ENCODE measurements around the gene USP47.
A peak's percentile ranks its signal among the peaks of the same experiment; 100 is the strongest.

The USP47 gene

GRCh38 chr11:11807811-11808782 lies 33.7 kb upstream of the USP47 start:
- H3K27ac ChIP-seq: no peak overlapping the region
- TF ChIP-seq ZFX (IDR thresholded peaks at IDR 0.05; ENCODE audit: borderline replicate concordance): no peak
- TF ChIP-seq, protein P1, sequence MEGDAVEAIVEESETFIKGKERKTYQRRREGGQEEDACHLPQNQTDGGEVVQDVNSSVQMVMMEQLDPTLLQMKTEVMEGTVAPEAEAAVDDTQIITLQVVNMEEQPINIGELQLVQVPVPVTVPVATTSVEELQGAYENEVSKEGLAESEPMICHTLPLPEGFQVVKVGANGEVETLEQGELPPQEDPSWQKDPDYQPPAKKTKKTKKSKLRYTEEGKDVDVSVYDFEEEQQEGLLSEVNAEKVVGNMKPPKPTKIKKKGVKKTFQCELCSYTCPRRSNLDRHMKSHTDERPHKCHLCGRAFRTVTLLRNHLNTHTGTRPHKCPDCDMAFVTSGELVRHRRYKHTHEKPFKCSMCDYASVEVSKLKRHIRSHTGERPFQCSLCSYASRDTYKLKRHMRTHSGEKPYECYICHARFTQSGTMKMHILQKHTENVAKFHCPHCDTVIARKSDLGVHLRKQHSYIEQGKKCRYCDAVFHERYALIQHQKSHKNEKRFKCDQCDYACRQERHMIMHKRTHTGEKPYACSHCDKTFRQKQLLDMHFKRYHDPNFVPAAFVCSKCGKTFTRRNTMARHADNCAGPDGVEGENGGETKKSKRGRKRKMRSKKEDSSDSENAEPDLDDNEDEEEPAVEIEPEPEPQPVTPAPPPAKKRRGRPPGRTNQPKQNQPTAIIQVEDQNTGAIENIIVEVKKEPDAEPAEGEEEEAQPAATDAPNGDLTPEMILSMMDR (IDR thresholded peaks at IDR 0.05): no peak

DNA sequence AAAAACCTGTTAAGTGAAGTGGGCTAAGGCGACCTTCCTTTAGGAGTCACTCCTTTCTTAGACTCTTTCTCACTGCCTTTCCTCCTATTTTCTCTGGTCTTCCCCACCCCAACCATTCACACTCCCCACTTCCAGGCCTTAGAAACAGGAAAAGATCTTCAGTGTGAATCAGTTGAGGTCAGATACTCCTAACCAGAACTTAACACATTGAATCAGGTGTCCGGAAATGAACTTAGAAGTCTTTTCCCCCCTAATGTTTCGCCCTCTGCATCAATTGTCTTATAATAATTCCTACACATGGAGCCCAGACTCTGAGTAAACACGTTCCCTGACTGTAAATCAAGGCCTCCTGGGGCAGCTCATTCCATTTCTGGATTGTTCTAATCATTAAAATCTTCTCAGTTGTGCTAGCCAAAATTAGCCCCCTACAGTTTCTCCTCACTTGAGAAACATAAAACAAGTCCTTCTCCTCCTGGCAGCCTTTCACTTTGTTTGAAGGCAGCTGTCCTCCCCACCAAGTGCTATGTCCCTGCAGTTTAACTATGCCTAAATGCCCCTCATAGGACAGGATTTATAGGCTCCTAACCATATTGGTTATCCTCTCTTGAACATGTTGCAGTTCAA lies 32.7 kb upstream of the USP47 start:
- TF ChIP-seq, protein P1 (IDR thresholded peaks at IDR 0.05): no peak
- no peak for TF ChIP-seq ZFX (IDR thresholded peaks at IDR 0.05; ENCODE audit: borderline replicate concordance)
- no peak overlapping the region for H3K27ac ChIP-seq

DNA sequence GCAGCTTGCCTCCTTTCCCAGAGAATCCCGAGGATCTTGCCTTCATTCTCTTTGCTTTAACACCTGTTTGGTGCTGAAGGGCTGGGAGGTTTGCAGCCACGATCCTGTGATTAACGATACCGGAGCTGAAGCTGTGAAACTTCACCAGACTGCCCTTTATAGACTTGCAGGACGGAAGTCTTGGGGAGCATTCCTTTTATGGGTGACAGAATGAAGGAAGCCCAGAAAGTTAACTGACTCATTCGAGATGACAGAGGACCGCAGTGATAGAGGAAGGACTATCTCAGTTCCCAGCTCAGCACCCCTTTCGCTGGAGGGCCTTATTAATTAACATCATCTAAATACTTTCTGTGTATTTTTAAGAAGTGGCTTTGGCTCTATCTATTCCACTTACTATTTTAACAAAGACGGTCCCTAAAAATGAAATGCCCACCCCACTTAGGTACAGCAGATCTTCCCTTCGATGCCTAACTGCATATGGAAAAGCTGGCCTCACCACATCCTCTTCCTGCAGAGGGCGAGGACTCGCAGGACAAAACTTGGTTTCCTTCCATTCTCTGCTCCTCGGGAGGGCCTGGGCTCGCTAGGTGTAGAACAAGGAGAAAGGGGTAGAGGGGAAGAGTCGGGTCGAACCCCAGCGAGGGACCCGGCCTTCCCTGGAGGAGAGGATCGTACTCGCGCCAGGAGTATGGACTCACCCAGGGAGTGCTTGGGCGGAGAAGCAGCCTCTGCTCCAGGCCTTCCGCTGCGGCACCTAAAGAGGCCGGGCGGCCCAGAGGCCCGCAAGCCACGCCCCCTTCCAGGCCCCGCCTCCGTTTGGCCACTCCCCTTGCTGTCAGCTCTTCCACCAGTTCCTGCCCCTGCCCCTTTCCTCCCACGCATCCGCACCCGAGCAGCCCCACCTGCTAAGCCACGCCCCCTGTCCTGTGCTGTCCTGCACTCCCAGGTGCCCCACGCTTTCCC lies 30.7 kb upstream of the USP47 start:
- TF ChIP-seq, protein P1 (IDR thresholded peaks at IDR 0.05): peak; percentile 44
- TF ChIP-seq ZFX (IDR thresholded peaks at IDR 0.05; ENCODE audit: borderline replicate concordance): no peak
- peak overlapping the region; percentile 61 for H3K27ac ChIP-seq

GRCh38 chr11:11813288-11813962 lies 28.3 kb upstream of the USP47 start:
- H3K27ac ChIP-seq: no peak overlapping the region
- TF ChIP-seq, protein P1 (IDR thresholded peaks at IDR 0.05): no peak
- no peak for TF ChIP-seq ZFX (IDR thresholded peaks at IDR 0.05; ENCODE audit: borderline replicate concordance)

DNA sequence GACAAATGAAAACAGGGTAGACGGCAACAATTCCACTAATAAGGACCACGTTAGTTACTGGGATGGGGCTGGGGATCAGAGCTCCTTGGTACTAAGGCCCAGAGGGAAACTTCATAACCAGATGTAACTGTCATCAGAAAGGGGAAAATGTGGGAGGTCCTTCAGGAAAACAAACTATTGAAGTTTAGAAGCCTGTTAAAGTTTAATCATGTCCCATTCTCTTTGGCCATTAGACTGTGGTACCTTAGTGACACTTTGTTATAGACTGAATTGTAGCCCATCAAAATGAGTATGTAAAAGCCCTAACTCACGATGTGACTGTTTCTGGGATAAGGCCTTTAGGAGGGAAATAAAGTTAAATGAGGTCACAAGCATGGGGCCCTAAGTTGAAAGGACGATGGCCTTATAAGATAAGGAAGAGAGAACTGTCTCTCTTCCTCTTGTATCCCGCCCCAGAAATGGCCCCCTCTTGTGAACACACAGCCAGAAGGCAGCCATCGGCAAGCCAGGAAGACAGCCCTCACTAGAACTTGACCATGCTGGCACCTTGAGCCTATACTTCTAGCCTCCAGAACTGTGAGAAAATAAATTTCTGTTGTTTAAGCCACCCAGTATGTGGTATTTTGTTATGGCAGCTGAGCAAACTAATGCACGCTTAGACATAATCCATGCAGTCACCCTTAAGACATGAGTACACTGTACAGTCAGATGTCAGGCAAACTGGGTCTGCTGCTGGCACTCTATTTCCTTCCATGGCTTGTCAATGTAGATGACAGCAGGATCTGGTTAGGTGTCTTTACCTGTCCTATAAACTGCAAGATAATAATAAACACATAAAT lies 26.9 kb upstream of the USP47 start:
- H3K27ac ChIP-seq: no peak overlapping the region
- TF ChIP-seq, protein P1 (IDR thresholded peaks at IDR 0.05): no peak
- TF ChIP-seq ZFX (IDR thresholded peaks at IDR 0.05; ENCODE audit: borderline replicate concordance): no peak

Measured in 22Rv1 (cell line).